Hepatocyte (in vitro differentiated cells): ENCODE results near the gene FST. TPM values are rescaled to one million over a fixed set of nuclear protein-coding genes. Genes with fewer than 3 reads are reported as not detected.

Experiments used
- DNase-seq: peaks from one replicate; pipeline ENCODE4 v3.0.0-alpha.2; 2016; ENCODE audit warnings: low spot score
- H2AFZ ChIP-seq: fragments of 200-600 bp; sonication (generic); 2 replicates; pipeline ENCODE4 v1.6.0; 2016; ENCODE audit warnings: antibody characterized with exemption, mild to moderate bottlenecking
- H3K27ac ChIP-seq: fragments of 200-600 bp; sonication (generic); 2 replicates; pipeline ENCODE4 v1.5.1; 2016; ENCODE audit warnings: mild to moderate bottlenecking
- H3K27me3 ChIP-seq: fragments of 200-600 bp; sonication (generic); 2 replicates; pipeline ENCODE4 v1.6.1; 2016
- H3K36me3 ChIP-seq: fragments of 200-600 bp; sonication (generic); replicated peaks from 2 replicates; pipeline ENCODE4 v1.5.1; 2016; ENCODE audit warnings: low read depth; ENCODE audit not compliant: insufficient read depth
- H3K4me1 ChIP-seq: fragments of 200-600 bp; sonication (generic); 2 replicates; pipeline ENCODE4 v1.5.1; 2016; ENCODE audit warnings: mild to moderate bottlenecking, moderate library complexity; ENCODE audit not compliant: insufficient read depth
- H3K4me2 ChIP-seq: fragments of 200-600 bp; sonication (generic); 2 replicates; pipeline ENCODE4 v1.6.0; 2016
- H3K4me3 ChIP-seq: fragments of 200-600 bp; sonication (generic); 2 replicates; pipeline ENCODE4 v1.5.1; 2016; ENCODE audit warnings: mild to moderate bottlenecking
- H3K79me2 ChIP-seq: fragments of 200-600 bp; sonication (generic); 2 replicates; pipeline ENCODE4 v1.6.0; 2017; ENCODE audit warnings: mild to moderate bottlenecking
- H3K9me2 ChIP-seq: fragments of 200-600 bp; sonication (generic); replicated peaks from 2 replicates; pipeline ENCODE4 v1.6.0; 2017; ENCODE audit warnings: mild to moderate bottlenecking; ENCODE audit not compliant: insufficient read depth
- H3K9me3 ChIP-seq: fragments of 200-600 bp; sonication (generic); 2 replicates; pipeline ENCODE4 v1.5.1; 2016; ENCODE audit warnings: low read depth, mild to moderate bottlenecking
- H4K20me1 ChIP-seq: fragments of 200-600 bp; sonication (generic); 2 replicates; pipeline ENCODE4 v1.6.0; 2016; ENCODE audit warnings: mild to moderate bottlenecking; ENCODE audit not compliant: insufficient read depth, poor library complexity, severe bottlenecking
- EZH2 ChIP-seq: fragments of 200-600 bp; sonication (generic); IDR thresholded peaks from 2 replicates; pipeline ENCODE4 v1.6.1; 2016; ENCODE audit warnings: antibody characterized with exemption, mild to moderate bottlenecking, borderline replicate concordance
- EZH2phosphoT487 ChIP-seq: fragments of 200-600 bp; sonication (generic); IDR thresholded peaks from one replicate; pipeline ENCODE4 v1.6.1; 2018; ENCODE audit warnings: antibody characterized with exemption, mild to moderate bottlenecking, low read depth, moderate library complexity; ENCODE audit not compliant: unreplicated experiment, severe bottlenecking
- WGBS: methylation state at CpG from one replicate; pipeline ENCODE4 v1.1.6; 2016; ENCODE audit warnings: low lambda C conversion rate; ENCODE audit errors: missing lambda C conversion rate; 5-methylcytosine and 5-hydroxymethylcytosine counted together
- polyA plus RNA-seq: library from polyadenylated mRNA; unstranded; fragments of >200 nt; fragmentation: Nextera tagmentation; extraction: Ambion mirVana; gene quantifications from 2 replicates; pipeline ENCODE4 v1.2.1, GENCODE V29; 2016
- total RNA-seq: library from RNA; depleted of rRNA; stranded (reverse); fragments of >200 nt; gene quantifications from 2 replicates; pipeline ENCODE4 v1.2.3, GENCODE V29; 2014
- TF ChIP-seq, protein P1 (sequence below): fragments of 200-600 bp; sonication (generic); IDR thresholded peaks from 2 replicates; pipeline ENCODE4 v1.5.1; 2016; ENCODE audit warnings: antibody characterized with exemption, mild to moderate bottlenecking; ENCODE audit not compliant: poor library complexity

The FST gene
- total and polyA plus RNA-seq, 2 experiments from 2014 or later = 18.4 to 35.4 TPM

DNA sequence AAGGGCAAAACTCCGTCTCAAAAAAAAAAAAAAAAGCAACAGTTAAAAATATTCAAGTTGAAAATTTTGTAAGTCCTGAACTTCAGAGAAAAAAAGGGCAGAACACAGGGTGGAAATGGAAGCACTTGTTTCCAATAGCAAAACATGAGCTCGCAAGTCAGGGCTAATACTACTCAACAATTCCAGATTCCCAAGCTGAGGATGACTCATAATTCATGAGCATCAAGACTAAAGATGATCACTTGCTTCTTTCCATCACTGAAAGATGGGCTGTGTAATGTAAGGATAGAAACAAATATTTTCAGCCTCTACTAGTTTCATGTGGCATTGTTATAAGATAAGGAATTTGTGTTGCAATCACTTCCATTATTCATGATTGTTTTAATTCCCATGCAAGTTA, 33.5 kb upstream of the FST start:
- Histone ChIP-seq H3K27me3 (no peaks in the 10 kb centered on the region), H3K27ac (no peak overlapping the region), H3K9me3 (no peaks in the 10 kb centered on the region), H3K79me2 (no peaks in the 10 kb centered on the region), H3K36me3 (no peaks in the 10 kb centered on the region), H3K9me2 (no peaks in the 10 kb centered on the region), H3K4me2 (no peak overlapping the region), H4K20me1 (no peaks in the 10 kb centered on the region), H3K4me1 (no peaks in the 10 kb centered on the region), H3K4me3 (no peak overlapping the region), H2AFZ (no peak overlapping the region)
- DNase-seq = no peak
- no peak for TF ChIP-seq EZH2
- TF ChIP-seq, protein P1, sequence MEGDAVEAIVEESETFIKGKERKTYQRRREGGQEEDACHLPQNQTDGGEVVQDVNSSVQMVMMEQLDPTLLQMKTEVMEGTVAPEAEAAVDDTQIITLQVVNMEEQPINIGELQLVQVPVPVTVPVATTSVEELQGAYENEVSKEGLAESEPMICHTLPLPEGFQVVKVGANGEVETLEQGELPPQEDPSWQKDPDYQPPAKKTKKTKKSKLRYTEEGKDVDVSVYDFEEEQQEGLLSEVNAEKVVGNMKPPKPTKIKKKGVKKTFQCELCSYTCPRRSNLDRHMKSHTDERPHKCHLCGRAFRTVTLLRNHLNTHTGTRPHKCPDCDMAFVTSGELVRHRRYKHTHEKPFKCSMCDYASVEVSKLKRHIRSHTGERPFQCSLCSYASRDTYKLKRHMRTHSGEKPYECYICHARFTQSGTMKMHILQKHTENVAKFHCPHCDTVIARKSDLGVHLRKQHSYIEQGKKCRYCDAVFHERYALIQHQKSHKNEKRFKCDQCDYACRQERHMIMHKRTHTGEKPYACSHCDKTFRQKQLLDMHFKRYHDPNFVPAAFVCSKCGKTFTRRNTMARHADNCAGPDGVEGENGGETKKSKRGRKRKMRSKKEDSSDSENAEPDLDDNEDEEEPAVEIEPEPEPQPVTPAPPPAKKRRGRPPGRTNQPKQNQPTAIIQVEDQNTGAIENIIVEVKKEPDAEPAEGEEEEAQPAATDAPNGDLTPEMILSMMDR = no peak
- no peak for TF ChIP-seq EZH2phosphoT487
- WGBS = 93% methylated on average over 1 of the region's 2 CpGs

DNA sequence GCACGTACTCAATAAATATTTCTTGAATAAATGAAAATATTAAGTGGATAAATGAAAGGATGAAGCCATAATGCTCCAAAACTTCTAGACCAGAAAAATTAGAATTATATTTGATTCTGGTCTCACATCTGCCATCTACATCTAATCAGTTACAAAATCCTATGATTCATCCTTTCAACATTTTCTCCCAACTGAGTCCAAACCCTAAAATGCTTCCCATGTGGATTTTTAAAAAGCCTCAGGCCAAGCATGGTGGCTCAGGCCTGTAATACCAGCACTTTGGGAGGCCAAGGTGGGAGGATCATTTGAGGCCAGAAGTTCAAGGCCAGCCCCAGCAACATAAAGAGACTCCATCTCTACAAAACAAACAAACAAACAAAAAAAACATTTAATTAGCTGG, 31.6 kb upstream of the FST start:
- WGBS = 96% methylated on average over 1 of the region's 1 CpG
- Histone ChIP-seq H3K4me2 (no peak overlapping the region), H3K4me1 (no peaks in the 10 kb centered on the region), H3K27me3 (no peaks in the 10 kb centered on the region), H2AFZ (no peak overlapping the region), H3K4me3 (no peak overlapping the region), H3K27ac (no peak overlapping the region), H3K36me3 (no peaks in the 10 kb centered on the region), H3K79me2 (no peaks in the 10 kb centered on the region), H3K9me3 (no peaks in the 10 kb centered on the region), H3K9me2 (no peaks in the 10 kb centered on the region), H4K20me1 (no peaks in the 10 kb centered on the region)
- DNase-seq = no peak
- no peak for TF ChIP-seq EZH2phosphoT487
- no peak for TF ChIP-seq EZH2
- TF ChIP-seq, protein P1 = no peak

DNA sequence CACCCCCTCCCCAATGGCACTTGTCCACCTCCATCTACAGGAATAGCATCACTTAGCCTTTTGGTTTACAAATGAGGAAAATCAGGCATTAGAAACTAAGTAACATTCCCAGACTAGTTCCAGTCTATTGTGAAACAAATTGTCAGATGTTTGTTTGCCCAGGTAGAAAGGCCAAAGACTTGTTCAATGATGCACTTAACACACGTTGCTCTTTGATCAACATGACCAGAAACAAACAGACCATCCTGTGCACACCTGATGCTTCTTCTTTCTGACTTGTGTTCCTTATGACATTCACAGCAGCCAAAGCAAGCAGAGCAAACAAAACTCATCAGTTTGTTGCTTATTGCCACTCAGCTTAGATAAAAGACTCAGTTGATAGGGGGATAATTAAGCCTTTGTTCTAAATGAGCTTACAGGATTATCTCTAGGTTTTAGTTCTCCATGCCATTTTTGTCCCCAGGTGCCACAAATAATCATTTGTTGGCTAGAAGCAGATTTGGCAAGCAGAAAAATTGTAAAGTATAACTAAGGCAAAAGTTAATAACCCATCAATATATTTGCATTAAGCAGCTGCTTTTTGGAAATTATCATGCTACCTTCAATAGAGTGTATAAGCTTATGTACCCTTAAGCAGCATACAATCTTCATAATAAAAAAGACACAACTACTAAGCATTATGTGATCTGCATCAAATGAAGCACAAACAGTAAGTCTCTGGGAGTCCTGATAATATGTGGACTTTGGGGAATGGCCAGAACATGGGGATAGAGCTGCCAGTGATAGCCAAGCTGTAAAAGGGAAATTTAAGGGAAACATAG, 26.3 kb upstream of the FST start:
- H2AFZ ChIP-seq = no peak overlapping the region
- no peaks in the 10 kb centered on the region for H3K79me2 ChIP-seq
- H3K4me2 ChIP-seq = no peak overlapping the region
- no peaks in the 10 kb centered on the region for H3K36me3 ChIP-seq
- no peaks in the 10 kb centered on the region for H4K20me1 ChIP-seq
- H3K9me3 ChIP-seq = no peaks in the 10 kb centered on the region
- no peaks in the 10 kb centered on the region for H3K27me3 ChIP-seq
- H3K4me1 ChIP-seq = no peaks in the 10 kb centered on the region
- H3K4me3 ChIP-seq = no peak overlapping the region
- H3K9me2 ChIP-seq = no peaks in the 10 kb centered on the region
- TF ChIP-seq, protein P1 = no peak
- no peak for TF ChIP-seq EZH2phosphoT487
- no peak for TF ChIP-seq EZH2
- no peak overlapping the region for H3K27ac ChIP-seq
- DNase-seq = no peak
- 36% methylated on average over 1 of the region's 1 CpG for WGBS

DNA sequence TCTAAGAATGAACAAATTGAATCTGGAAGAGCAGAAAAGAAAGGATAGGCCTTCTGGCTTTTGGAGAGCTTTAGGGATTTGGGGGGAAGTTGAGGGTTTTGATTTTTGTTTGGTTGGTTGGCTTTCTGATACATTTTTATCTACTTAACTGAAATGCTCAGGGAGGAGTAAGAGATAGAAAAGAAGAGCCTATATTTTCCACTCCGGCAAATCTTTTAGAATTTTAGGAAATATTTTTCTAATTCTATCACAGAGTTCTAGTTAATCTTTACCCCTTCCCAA, 25.8 kb upstream of the FST start:
- Histone ChIP-seq H3K4me3 (no peak overlapping the region), H3K27me3 (no peaks in the 10 kb centered on the region), H2AFZ (no peak overlapping the region), H3K27ac (no peak overlapping the region), H3K4me1 (no peaks in the 10 kb centered on the region), H3K4me2 (no peak overlapping the region), H3K9me3 (no peaks in the 10 kb centered on the region), H3K9me2 (no peaks in the 10 kb centered on the region), H3K36me3 (no peaks in the 10 kb centered on the region), H3K79me2 (no peaks in the 10 kb centered on the region), H4K20me1 (no peaks in the 10 kb centered on the region)
- TF ChIP-seq EZH2 (no peak), EZH2phosphoT487 (no peak)
- TF ChIP-seq, protein P1 = no peak
- DNase-seq = no peak
- 84% methylated on average over 1 of the region's 1 CpG for WGBS
